GM13977 (cell line): ENCODE results near the gene NACC1.

Experiments used
- DNase-seq: peaks from one replicate; pipeline ENCODE4 v3.0.0; 2012; ENCODE audit warnings: low spot score
- CTCF ChIP-seq: IDR thresholded peaks from 2 replicates; pipeline ENCODE4 v1.5.1; 2012; ENCODE audit warnings: mild to moderate bottlenecking, control low read depth; ENCODE audit not compliant: insufficient read depth; ENCODE audit errors: extremely low read depth, missing control alignments
- in situ Hi-C: fragments of 300-500 bp; cut with MboI; formaldehyde crosslinking; loops from one replicate; pipeline ENCODE4 v1.12.0; 2022; ENCODE audit warnings: low sequenced_read_pairs, low pct_unique_long_range_greater_than_20kb, mixed read lengths, inconsistent platforms; ENCODE audit not compliant: unreplicated experiment

The NACC1 gene

GRCh38 chr19:13078897-13079541 lies 39.0 kb upstream of the NACC1 start:
- DNase-seq: no peak
- TF ChIP-seq CTCF: no peak
- in situ Hi-C loops: no loop called here

GRCh38 chr19:13079542-13079986 lies 38.5 kb upstream of the NACC1 start:
- no peak for TF ChIP-seq CTCF
- no peak for DNase-seq
- in situ Hi-C loops: no loop called here

GRCh38 chr19:13082192-13083007 lies 35.7 kb upstream of the NACC1 start:
- in situ Hi-C loops: no loop called here
- peak; percentile 4 for TF ChIP-seq CTCF
- no peak for DNase-seq

- TF ChIP-seq CTCF: no peak
- in situ Hi-C loops: no loop called here
Observed at GRCh38 chr19:13083008-13083404, 35.1 kb upstream of the NACC1 start.

GRCh38 chr19:13083627-13084026 lies 34.4 kb upstream of the NACC1 start:
- DNase-seq: no peak
- TF ChIP-seq CTCF: no peak
- in situ Hi-C loops: no loop called here

More at GRCh38 chr19:13083008-13083404, 35.1 kb upstream of the NACC1 start:
- no peak for DNase-seq

GRCh38 chr19:13085666-13086065 lies 32.4 kb upstream of the NACC1 start:
- DNase-seq: no peak
- no peak for TF ChIP-seq CTCF
- in situ Hi-C loops: no loop called here
